Pons (tissue), 1 donor: ENCODE data around the gene ZFHX3.
"Not testable (repeated sequence)": the region's sequence is repeated elsewhere in the genome, so short reads cannot be mapped to it uniquely, and the experiment has no call there.

Experiments
- DNase-seq: peaks from one replicate; pipeline ENCODE4 v3.0.0-alpha.2; 2016; ENCODE audit warnings: low spot score

ZFHX3 gene, protein sequence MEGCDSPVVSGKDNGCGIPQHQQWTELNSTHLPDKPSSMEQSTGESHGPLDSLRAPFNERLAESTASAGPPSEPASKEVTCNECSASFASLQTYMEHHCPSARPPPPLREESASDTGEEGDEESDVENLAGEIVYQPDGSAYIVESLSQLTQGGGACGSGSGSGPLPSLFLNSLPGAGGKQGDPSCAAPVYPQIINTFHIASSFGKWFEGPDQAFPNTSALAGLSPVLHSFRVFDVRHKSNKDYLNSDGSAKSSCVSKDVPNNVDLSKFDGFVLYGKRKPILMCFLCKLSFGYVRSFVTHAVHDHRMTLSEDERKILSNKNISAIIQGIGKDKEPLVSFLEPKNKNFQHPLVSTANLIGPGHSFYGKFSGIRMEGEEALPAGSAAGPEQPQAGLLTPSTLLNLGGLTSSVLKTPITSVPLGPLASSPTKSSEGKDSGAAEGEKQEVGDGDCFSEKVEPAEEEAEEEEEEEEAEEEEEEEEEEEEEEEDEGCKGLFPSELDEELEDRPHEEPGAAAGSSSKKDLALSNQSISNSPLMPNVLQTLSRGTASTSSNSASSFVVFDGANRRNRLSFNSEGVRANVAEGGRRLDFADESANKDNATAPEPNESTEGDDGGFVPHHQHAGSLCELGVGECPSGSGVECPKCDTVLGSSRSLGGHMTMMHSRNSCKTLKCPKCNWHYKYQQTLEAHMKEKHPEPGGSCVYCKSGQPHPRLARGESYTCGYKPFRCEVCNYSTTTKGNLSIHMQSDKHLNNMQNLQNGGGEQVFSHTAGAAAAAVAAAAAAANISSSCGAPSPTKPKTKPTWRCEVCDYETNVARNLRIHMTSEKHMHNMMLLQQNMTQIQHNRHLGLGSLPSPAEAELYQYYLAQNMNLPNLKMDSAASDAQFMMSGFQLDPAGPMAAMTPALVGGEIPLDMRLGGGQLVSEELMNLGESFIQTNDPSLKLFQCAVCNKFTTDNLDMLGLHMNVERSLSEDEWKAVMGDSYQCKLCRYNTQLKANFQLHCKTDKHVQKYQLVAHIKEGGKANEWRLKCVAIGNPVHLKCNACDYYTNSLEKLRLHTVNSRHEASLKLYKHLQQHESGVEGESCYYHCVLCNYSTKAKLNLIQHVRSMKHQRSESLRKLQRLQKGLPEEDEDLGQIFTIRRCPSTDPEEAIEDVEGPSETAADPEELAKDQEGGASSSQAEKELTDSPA (N-terminal part only)

DNA sequence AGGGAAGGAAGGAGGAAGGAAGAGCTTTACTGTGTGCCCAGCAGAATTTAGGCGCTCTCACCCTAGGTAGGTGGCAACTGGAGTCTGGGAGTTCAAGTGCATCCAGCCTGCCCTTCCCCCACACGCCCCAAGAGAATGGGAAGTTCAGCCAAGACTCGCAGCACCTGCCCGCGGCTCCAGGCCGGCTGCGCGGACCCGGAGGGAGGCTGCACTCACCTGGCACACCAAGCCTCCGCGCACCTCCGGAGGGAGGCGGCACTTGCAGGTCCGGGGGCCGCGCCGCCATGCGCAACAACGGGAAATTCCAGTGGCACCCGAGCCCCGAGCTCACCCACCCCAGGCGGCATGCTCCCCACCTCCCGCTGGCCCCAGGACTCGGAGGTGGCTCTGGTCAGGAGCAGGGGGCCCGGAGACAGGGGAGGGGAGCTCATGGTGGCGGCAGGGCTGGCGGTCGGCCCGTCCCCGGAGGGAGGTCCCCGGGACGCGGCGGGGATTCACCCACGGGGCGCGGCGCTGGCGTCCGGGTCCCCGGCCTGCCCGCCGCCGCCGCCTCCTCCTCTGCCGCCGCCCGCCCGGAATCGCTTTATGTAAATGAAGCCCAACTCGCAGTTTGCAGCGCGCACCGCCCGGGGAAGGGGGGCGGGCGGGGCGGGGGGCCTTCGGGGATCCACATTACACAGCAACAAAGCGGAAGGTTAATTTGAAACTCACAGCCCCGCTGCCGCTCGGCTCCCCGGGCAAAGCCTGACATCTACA, at the start of gene ZFHX3:
TSS of gene ZFHX3 (minus strand) at position 593 of the 756 bp plus-strand sequence. CDS start 87,983 bp downstream, outside the sequence.
- DNase-seq = no peak

DNA sequence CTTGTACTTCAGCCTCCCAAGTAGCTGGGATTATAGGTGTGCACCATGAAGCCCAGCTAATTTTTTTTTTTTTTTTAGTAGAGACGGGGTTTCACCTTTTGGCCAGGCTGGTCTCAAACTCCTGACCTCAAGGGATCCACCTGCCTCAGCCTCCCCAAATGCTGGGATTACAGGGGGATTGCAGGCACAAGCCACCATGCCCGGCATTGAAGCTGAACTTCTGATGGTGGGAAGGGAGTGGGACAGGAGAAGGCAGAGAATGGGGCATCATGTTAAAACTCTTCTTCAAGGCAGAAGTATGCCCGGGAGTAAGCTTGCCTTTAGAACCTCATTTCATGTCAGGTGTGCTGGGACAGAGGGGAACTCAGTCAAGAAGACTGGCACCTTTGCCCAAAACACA, 48.6 kb upstream of the ZFHX3 start:
- DNase-seq = no peak

GRCh38 chr16:73095885-73096421, 48.0 kb upstream of the ZFHX3 start:
- no peak for DNase-seq

DNA sequence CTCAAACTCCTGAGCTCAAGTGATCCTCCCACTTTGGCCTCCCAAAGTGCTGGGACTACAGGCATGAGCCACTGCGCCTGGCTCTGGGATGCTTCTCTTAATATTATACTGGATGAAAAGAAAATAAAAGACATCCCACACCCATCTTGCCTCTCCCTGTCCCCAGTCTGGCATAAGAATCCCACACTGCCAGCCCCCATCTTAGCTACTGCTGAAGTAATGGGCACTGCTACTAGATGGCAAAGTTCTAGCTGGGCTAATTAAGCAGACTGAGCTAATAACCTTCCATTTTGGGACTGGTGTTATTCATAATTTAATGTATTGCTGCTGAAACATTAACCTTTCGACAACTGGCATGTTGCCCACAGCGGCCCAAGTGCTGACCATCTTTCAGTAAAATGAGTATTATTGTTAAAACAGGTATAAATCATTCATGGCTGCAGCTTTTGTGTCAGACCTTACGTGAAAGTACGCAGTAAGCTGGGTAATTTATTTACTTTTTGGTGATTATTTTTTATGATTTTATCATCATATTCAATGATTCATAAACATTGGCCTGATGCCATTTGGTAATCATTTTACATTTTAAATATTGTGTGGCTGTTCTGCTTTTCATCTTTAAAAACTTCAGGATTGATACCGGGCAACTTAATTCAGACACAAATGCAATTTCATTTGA, 47.4 kb upstream of the ZFHX3 start:
- no peak for DNase-seq

DNA sequence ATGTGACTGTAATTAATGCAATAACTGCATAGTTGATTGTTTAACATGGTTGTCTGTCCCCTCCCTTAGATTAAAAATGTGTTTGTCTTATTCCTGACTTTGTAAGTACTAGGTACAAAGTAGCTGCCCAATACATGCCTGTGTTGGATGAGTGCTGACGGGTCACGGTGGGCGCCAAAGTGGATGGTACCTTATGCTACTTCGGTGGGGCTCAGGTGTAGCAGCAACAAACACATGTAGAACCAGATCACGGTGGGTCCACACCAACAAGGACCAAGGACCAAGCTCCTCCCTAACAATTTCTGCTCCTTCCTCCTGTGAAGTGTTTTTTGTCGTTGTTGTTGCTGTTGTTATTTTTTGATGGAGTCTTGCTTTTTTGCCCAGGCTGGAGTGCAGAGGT, 46.4 kb upstream of the ZFHX3 start:
- DNase-seq = no peak

DNA sequence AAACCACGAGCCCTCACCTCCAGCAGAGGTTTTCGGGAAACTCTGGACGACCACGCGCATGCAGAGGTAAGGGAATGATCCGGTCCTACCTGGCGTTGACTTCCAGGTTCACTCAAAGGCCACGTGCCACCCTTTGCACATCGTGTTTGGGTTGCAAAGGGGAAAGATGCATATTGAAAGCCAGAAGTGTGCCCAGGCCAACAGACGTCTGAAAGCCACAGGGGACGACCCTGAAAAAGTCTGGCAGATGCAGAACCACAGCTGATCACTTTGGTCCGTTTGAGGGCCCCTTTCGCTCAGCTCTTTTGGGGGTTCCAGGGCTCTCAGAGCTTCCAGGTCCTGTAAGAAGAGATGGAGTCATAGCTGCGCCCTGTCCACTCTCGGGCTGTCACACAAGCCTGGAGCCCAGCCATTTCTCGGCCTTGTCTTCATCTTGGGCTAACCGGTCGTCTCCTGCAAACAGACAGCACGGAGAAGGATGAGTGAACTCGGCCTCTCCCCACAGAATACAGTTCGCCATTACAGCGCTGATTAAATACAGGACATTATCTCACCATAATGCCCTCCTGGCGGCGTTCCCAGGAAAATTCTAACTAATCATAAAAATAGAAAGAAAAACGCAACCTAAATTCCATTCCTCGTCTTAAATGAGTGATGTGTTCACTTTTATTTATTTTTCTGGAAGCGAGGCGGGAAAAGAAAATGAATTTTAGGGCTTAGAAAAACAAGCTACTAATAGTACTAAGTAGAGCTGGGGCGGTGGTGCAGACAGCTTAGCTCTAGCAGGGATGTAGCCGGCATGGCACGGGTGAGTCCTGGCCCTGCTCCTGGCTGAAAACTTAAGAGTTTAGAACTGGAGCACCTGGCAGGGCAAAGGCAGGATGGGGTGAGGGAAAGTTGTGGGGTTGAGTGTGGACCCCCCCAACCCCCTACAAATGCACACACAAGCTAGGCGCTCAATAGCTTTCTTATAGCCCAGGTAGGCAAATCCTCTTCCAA, 45.5 kb upstream of the ZFHX3 start:
- DNase-seq = no peak

DNA sequence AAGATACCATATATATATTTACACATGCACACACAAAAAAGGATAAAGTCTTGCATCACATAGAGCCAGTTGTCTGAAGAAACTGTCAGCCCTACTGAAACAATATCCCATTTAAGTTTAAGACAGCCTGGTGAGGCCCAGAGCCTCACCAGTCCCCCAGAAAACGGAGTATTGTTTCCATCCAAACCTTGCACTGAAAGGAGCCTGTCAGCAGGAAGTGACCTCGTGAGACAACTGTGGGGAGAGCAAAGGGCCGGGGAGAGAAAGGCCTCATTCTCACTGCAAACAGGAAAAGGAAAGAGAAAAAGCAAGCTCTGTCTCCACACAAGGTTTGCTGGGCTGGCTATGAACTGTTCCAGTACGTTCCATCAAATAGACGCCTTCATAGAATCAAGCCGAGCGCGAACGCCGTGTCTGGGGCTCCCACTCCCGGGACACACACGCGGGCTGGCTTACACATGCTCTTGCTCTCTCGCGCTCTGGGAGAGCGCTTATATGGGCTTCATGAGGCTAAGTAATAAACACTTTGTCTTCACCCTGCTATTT, 44.4 kb upstream of the ZFHX3 start:
- DNase-seq = peak; percentile 86

DNA sequence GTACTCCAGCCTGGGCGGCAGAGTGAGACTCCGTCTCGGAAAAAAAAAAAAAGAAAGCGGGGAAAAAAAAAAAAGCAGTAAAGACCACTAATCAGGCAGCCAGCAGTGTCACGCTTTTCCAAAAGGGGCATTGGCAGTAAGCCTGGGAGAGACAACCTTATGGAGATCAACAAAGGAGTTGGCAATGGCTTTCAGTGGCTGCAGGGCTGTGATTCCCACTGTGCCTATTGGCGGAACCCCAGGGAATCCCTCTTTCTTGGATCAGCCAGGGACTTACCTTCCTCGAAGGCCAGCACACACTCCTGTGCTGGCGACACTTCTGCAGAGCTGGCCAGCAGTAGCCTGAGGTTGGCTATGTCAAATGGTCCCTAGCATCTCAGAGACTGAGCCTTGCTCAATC, 43.2 kb upstream of the ZFHX3 start:
- no peak for DNase-seq

- DNase-seq = no peak
Measured at GRCh38 chr16:73089420-73089819, 41.5 kb upstream of the ZFHX3 start.

DNA sequence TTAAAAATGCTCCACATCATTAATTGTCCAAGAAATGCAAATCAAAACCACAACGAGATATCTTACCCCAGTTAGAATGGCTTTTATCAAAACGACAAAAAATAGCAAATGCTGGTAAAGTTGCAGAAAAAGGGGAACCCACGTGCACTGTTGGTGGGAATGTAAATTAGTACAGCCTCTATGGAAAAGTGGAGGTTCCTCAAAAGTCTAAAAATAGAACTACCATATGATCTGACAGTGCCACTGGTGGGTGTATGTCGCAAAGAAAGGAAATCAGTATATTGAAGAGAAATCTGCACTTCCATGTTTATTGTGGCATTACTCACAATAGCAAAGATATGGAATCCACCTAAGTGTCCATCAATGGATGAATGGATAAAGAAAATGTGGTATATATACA, 38.2 kb upstream of the ZFHX3 start:
- DNase-seq = peak; percentile 75

DNA sequence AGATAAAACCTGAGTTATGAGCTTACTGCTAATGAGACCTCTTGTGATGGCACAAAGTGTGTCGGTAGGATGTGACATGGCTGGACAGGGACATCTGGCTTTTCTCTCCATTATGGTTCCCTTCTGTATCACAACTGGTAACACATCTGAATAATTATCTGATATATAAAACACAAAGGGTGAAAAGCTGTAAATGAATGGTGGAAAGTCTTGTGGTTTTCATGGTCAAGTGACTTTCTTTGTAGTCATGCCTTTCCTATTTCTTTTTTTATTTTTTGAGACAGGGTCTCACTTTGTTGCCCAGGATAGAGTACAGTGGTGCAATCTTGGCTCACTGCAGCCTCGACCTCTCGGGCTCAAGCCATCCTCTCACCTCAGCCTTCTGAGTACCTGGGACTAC, 35.3 kb upstream of the ZFHX3 start:
- no peak for DNase-seq

DNA sequence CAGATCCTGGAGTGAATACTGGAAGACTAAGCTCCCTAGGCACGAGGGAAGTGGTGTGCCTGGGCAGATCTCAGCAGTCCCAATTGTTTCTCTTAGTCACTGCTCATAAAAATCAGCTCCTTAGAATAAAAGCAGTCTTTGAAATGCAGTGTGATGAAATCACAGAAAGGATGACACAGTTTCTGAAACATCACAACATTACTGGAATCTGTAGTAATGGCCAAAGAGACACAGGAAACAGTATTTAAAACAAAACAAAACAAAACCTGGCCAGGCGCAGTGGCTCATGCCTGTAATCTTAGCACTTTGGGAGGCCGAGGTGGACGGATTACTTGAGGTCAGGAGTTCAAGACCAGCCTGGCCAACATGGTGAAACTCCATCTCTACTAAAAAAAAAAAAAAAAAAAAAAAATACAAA, 34.7 kb upstream of the ZFHX3 start:
- not testable (repeated sequence) for DNase-seq

GRCh38 chr16:73080931-73081330, 33.0 kb upstream of the ZFHX3 start:
- no peak for DNase-seq

GRCh38 chr16:73076324-73076810, 28.4 kb upstream of the ZFHX3 start:
- DNase-seq = no peak

DNA sequence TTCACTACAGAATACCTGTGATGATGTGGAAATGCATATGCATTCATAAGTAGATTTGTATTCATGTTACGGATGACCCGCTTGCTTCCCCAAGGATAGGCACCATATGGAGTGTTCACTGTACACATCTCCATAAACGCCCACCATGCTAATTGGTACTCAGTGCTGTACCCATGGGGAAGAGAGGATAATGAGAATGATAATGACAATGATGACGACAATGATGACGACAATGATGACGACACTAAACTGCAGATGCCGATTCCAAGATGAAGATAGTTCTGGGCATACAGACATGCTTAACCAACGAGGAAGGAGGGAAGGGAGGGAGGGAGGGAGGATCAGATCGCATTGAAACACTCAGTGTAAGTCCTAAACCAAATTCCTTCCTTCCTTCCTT, 26.5 kb upstream of the ZFHX3 start:
- no peak for DNase-seq

GRCh38 chr16:73072051-73072450, 24.1 kb upstream of the ZFHX3 start:
- DNase-seq = not testable (repeated sequence)

GRCh38 chr16:73071131-73071940, 23.4 kb upstream of the ZFHX3 start:
- DNase-seq = no peak
